Stomach (tissue), 9 donors: ENCODE results near the gene C14orf180. TPM values are rescaled to one million over a fixed set of nuclear protein-coding genes. Genes with fewer than 3 reads are reported as not detected.

Experiments used
- DNase-seq, 2 donors: peaks; one replicate each; pipeline versions ENCODE4 v3.0.0 to v3.0.0-alpha.2; 2013 to 2019
- H3K27ac ChIP-seq, 5 donors: fragments of 200-600 bp in 4 of 5; sonication (generic) in 4 of 5; one replicate each; pipeline ENCODE4 v1.5.1; 2013 to 2019; ENCODE audit warnings: mild to moderate bottlenecking in 1 of 5, moderate library complexity in 1 of 5
- H3K27me3 ChIP-seq, 3 donors: fragments of 200-600 bp; sonication (generic); one replicate each; pipeline ENCODE4 v1.5.1; 2017 to 2019; ENCODE audit warnings: mixed run types in 1 of 3
- H3K36me3 ChIP-seq, 4 donors: fragments of 200-600 bp; sonication (generic); 1 replicate in 3 of 4; 2 replicates in 1 of 4; pipeline ENCODE4 v1.5.1; 2016 to 2019
- H3K4me1 ChIP-seq, 4 donors: fragments of 200-600 bp; sonication (generic); one replicate each; pipeline ENCODE4 v1.5.1; 2016 to 2019
- H3K4me3 ChIP-seq, 4 donors: fragments of 200-600 bp; sonication (generic) in 3 of 4; one replicate each; pipeline ENCODE4 v1.5.1; 2016 to 2019; ENCODE audit warnings: mild to moderate bottlenecking in 1 of 4
- H3K9me3 ChIP-seq, 4 donors: fragments of 200-600 bp; sonication (generic); one replicate each; pipeline ENCODE4 v1.5.1; 2016 to 2019
- EP300 ChIP-seq: sonication (generic); formaldehyde crosslinking; IDR thresholded peaks from one replicate; pipeline ENCODE4 v1.6.1; 2017; ENCODE audit warnings: antibody characterized with exemption
- POLR2A ChIP-seq, 4 donors: fragments of 450-650 bp; IDR thresholded peaks; one replicate each; pipeline ENCODE4 v1.6.1; 2016; ENCODE audit warnings: antibody characterized with exemption in 4 of 4, control low read depth in 2 of 4, mild to moderate bottlenecking in 1 of 4, moderate library complexity in 1 of 4
- POLR2AphosphoS5 ChIP-seq, 3 donors: sonication (generic); formaldehyde crosslinking; IDR thresholded peaks; one replicate each; pipeline ENCODE4 v1.6.1; 2016; ENCODE audit warnings: antibody characterized with exemption in 3 of 3
- WGBS, 5 donors: extraction: QIAGEN DNeasy Blood & Tissue Kit in 3 of 5; methylation state at CpG; one replicate each; pipeline versions ENCODE4 v1.1.5 to v1.1.7; 2013 to 2018; 5-methylcytosine and 5-hydroxymethylcytosine counted together
- intact Hi-C: fragments of 100-400 bp; cut with DNase I; formaldehyde crosslinking; loops from one replicate; pipeline ENCODE4 v1.15.1; 2023; ENCODE audit warnings: low total_unique reads
- polyA plus RNA-seq, 3 donors: library from polyadenylated mRNA; stranded (reverse); fragments of 200-250 nt; gene quantifications; one replicate each; pipeline ENCODE4 v1.2.3, GENCODE V29; 2013
- total RNA-seq, 5 donors: library from RNA; depleted of rRNA; stranded (reverse); fragments of >200 nt; gene quantifications; one replicate each; pipeline versions ENCODE4 v1.1.0 to v1.2.3, GENCODE V29; 2014 to 2016
- TF ChIP-seq, protein P1 (sequence below), 7 experiments: fragments of 450-650 bp in 4 of 7; fragments of 200-600 bp in 3 of 7; sonication (generic) in 3 of 7; IDR thresholded peaks; one replicate each; pipeline ENCODE4 v1.5.1; 2016 to 2019; ENCODE audit warnings: antibody characterized with exemption in 7 of 7, control low read depth in 2 of 7, mild to moderate bottlenecking in 1 of 7
- donor health status: healthy with polysubstance abuse.
- donor health status: Bipolar disorder and iron deficiency.
- donor health status: healthy.

The C14orf180 gene
- total and polyA plus RNA-seq, 8 donors = 0.31 to 3.8 (median 0.45) TPM; not detected in 1

DNA sequence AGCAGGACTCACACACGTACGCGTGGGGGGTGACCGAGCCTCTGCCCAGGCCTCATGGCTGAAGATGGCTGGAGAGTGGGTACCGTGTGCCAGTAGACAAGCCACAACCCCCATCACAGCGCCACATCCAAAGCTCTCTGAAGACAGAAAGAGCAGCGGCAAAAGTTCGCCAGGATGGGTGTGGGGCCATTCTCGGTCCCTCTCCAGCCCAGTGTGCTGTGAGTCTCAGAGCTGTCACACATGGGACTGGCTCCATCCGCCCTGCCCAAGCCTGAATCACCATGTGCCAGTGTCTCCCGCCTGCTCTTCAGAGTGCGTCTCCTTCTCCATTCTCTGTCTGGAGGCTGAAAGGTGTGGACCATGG lies 19.3 kb downstream of the C14orf180 start:
- WGBS, 5 donors = 88 to 100% (median 93%) methylated on average over 3 to 12 of the region's 12 CpGs
- Histone ChIP-seq H3K27ac (no peak overlapping the region), H3K27me3 (peaks cover 0 to 94% (median 17%) of the 10 kb centered on the region in 3 donors), H3K9me3 (no peaks in the 10 kb centered on the region), H3K4me1 (peaks cover under 1 to 6% (median 1%) of the 10 kb centered on the region in 4 donors), H3K36me3 (no peaks in the 10 kb centered on the region), H3K4me3 (no peak overlapping the region)
- no peak for DNase-seq
- TF ChIP-seq, protein P1, sequence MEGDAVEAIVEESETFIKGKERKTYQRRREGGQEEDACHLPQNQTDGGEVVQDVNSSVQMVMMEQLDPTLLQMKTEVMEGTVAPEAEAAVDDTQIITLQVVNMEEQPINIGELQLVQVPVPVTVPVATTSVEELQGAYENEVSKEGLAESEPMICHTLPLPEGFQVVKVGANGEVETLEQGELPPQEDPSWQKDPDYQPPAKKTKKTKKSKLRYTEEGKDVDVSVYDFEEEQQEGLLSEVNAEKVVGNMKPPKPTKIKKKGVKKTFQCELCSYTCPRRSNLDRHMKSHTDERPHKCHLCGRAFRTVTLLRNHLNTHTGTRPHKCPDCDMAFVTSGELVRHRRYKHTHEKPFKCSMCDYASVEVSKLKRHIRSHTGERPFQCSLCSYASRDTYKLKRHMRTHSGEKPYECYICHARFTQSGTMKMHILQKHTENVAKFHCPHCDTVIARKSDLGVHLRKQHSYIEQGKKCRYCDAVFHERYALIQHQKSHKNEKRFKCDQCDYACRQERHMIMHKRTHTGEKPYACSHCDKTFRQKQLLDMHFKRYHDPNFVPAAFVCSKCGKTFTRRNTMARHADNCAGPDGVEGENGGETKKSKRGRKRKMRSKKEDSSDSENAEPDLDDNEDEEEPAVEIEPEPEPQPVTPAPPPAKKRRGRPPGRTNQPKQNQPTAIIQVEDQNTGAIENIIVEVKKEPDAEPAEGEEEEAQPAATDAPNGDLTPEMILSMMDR (IDR thresholded peaks at IDR 0.05) = no peak
- TF ChIP-seq POLR2A (IDR thresholded peaks at IDR 0.05) = no peak
- TF ChIP-seq POLR2AphosphoS5 (IDR thresholded peaks at IDR 0.05) = no peak
- TF ChIP-seq EP300 = no peak
- intact Hi-C loops = no loop called here

DNA sequence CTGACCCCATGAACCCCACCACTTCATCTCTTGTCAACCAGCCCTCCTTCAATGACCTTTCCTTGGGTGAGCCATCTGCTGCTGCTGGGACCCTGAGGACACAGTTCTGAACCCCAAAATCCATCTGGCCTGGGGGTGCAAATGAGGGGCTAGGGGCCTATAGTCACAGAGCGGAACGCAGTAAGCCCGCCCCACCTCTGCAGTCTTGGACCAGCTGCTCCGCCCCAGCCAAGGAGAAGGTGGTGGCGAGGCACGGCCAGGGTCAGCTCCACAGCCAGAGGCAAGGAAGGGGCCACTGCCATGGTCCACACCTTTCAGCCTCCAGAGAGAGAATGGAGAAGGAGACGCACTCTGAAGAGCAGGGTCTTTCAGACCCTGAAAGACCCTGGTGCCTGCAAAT lies 19.9 kb downstream of the C14orf180 start:
- no peak for DNase-seq

DNA sequence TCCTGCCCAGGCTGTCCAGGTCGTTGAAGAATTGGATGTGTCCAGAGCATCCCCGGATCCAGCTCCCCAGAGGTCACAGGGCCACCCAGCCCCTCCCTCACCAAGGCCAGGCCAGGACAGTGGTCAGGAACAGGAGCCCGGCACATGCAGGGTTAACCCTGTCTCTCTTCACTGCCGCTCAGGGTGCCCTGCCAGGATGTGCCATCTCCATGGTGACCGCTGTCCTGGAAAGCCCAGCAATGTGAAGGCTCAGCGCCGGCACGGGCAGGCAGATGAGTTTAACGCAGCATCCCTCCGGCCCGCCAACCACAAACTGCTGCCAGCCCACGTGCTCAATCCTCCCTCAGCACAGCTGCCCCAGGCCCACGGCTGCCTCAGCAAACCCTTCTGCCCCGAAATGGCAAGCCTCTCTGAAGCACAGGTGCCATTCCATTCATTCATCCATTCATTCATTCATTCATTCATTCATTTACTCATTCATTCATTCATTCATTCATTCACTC lies 20.6 kb downstream of the C14orf180 start:
- DNase-seq = peak in 1 of 2 donors; percentile 74
- WGBS, 5 donors = 24 to 39% (median 34%) methylated on average over 8 to 14 of the region's 14 CpGs

More for the DNA sequence above, 19.9 kb downstream of the C14orf180 start:
- peaks cover 0 to 99% (median 23%) of the 10 kb centered on the region in 3 donors for H3K27me3 ChIP-seq
- H3K9me3 ChIP-seq = no peaks in the 10 kb centered on the region
- peaks cover 5 to 8% (median 6%) of the 10 kb centered on the region in 4 donors for H3K4me1 ChIP-seq
- no peak overlapping the region for H3K4me3 ChIP-seq
- H3K27ac ChIP-seq = no peak overlapping the region
- TF ChIP-seq, protein P1 (IDR thresholded peaks at IDR 0.05) = no peak
- TF ChIP-seq EP300 (no peak), POLR2A (IDR thresholded peaks at IDR 0.05) (no peak), POLR2AphosphoS5 (IDR thresholded peaks at IDR 0.05) (no peak)
- intact Hi-C loops = no loop called here
- WGBS, 5 donors = 75 to 96% (median 92%) methylated on average over 7 of the region's 7 CpGs
- H3K36me3 ChIP-seq = no peaks in the 10 kb centered on the region

DNA sequence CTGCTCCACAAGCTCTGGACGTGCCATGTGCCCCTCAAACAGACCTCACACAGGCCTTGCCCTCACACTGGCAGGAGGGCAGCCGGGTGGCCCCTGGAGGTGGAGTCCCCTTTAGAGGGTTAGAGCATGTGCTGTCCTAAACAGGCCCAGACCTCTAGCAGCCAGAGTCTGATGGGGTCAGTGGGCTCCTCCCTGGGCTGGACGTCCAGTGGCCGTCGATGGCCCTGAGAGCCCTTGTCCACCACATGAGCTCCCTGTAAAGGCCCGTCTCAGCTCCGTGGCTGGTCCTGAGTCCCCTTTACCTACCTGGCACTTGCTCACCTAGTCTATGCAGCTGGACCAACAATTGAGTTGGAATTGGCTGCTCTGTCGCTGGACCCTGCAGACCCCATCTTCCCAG lies 21.2 kb downstream of the C14orf180 start:
- no peaks in the 10 kb centered on the region for H3K36me3 ChIP-seq
- no peak for DNase-seq
- WGBS, 5 donors = 73 to 92% (median 90%) methylated on average over 4 to 8 of the region's 8 CpGs
- intact Hi-C loops = no loop called here
- no peak overlapping the region for H3K27ac ChIP-seq
- TF ChIP-seq, protein P1 (IDR thresholded peaks at IDR 0.05) = no peak
- TF ChIP-seq POLR2A (IDR thresholded peaks at IDR 0.05) (no peak), EP300 (no peak)
- no peaks in the 10 kb centered on the region for H3K9me3 ChIP-seq
- H3K4me3 ChIP-seq = no peak overlapping the region
- peaks cover 5 to 9% (median 7%) of the 10 kb centered on the region in 4 donors for H3K4me1 ChIP-seq
- H3K27me3 ChIP-seq = peaks cover 0 to 99% (median 36%) of the 10 kb centered on the region in 3 donors

More for the DNA sequence above, 20.6 kb downstream of the C14orf180 start:
- H3K36me3 ChIP-seq = no peaks in the 10 kb centered on the region
- TF ChIP-seq EP300 (no peak), POLR2A (IDR thresholded peaks at IDR 0.05) (no peak), POLR2AphosphoS5 (IDR thresholded peaks at IDR 0.05) (no peak)
- TF ChIP-seq, protein P1 (IDR thresholded peaks at IDR 0.05) = no peak
- intact Hi-C loops = no loop called here
- H3K4me1 ChIP-seq = peaks cover 5 to 9% (median 7%) of the 10 kb centered on the region in 4 donors
- no peaks in the 10 kb centered on the region for H3K9me3 ChIP-seq
- peaks cover 0 to 99% (median 30%) of the 10 kb centered on the region in 3 donors for H3K27me3 ChIP-seq
- no peak overlapping the region for H3K4me3 ChIP-seq
- no peak overlapping the region for H3K27ac ChIP-seq
